Measurements from ENCODE around the gene DAB1. TPM values are rescaled to one million over a fixed set of nuclear protein-coding genes. Genes with fewer than 3 reads are reported as not detected.

The DAB1 gene
- under 0.01 and 0.12 TPM in 2 replicates for total RNA-seq

GRCh38 chr1:57423656-57424211, at the start of gene DAB1:
TSS of gene DAB1 (minus strand) at chr1:57424060. CDS start at chr1:57291030, 133,030 bp downstream.

DNA sequence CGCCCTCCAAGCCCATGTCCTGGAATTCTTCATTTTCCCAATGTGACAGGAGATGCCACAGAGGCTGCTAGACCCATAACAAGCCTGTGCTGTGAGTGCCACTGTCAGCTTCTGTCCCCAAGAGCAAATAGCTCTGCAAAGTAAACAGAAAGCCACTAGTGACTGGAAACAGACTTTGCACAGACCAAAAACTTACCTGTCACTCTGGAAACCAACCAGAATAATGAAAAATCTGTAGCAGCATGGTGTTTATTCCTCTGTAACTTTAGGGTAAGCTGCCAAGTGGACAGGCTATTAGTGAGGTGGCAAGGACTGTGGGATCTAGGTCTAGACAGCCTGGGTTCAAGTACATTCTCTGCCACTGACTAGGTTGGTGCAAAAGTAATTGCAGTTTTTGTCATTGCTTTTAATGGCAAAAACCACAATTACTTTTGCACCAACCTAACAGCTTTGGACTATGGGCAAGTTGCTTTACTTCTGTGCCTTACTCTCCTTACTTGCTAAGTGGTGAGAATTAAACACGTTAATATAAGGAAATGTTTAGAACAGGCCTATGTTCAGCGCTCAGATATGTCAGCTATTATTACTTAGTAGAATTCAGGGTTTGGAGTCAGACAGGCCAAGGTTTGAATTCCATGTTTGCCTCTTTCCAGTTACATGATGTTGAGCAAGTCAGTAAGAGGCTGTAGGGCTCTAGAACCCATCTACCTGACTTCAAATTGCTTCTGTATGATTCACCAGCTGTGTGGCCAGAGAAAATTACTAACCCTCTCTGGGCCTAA, 457.8 kb downstream of the DAB1 start, which contains the start of gene C8B:
TSS of gene C8B (minus strand) at position 100 of the 782 bp plus-strand sequence. CDS start at position 33, 67 bp downstream.

Measured in uterine smooth muscle cell (primary cell).